HG03521 (cell line): Measurements from ENCODE around the gene TEX22.

ENCODE experiments used
- ATAC-seq: cut with Tn5 transposase; IDR thresholded peaks from one replicate; pipeline ENCODE4 v1.9.1; 2021; ENCODE audit warnings: mild to moderate bottlenecking, moderate library complexity; ENCODE audit not compliant: unreplicated experiment

The TEX22 gene

DNA sequence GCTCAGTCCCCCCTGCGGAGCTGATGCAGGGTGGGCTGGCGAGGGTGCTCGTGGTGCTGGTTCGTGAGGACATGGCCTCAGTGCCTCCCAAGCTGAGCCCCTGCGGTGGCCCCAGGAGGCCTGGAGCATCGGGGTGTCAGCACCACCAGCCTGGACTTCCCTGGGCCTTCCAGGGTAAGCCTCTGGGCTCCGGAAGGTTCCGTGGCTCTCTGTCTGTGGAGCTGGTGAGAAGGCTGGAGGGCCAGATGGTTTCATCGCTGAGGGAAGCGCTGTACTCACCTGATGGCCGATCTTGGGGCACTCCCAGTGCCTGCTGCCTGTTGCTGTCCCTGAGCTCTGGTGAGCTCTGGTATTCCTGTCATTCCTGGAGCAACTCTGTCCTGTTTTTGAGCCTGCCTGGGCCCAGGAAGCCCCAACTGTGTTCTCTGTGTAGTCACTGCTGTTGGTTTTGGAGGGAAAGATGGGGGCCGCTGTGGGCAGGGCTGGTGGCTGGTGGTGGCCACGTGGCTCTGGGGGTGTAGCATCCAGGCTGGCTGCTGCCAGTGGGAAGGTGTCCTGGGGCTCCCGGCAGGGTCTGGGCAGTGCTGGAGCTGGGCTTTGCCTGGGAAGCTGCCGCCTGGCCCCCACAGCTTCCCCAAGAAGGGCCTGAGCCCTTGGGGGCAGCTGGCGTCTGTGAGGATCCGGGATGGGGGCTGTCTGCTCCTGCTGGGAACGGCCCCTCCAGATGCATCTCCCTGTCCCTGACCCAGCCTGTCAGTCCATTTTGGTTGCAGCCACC lies 39.6 kb downstream of the TEX22 start:
- no peak for ATAC-seq

DNA sequence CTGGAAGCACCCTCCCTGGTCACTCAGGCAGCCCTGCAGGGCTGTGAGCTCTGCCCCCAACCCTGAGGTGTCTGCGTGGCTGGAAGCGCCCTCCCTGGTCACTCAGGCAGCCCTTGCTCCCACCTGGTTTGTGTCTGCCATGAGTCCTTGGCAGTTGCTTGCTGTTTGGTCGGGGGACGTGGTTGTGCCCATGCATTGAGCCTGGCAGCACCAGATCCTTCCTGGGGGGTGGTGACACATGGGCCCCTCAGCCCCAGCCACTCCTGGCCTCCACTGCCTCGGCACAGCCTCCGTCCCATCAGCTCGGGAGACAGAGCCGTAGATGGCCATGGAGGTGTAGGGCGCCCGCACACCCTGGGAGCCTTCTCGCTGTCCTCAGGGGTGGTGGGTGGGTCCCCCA lies 40.8 kb downstream of the TEX22 start:
- ATAC-seq: no peak

GRCh38 chr14:105439710-105440553 lies 41.6 kb downstream of the TEX22 start:
- no peak for ATAC-seq

DNA sequence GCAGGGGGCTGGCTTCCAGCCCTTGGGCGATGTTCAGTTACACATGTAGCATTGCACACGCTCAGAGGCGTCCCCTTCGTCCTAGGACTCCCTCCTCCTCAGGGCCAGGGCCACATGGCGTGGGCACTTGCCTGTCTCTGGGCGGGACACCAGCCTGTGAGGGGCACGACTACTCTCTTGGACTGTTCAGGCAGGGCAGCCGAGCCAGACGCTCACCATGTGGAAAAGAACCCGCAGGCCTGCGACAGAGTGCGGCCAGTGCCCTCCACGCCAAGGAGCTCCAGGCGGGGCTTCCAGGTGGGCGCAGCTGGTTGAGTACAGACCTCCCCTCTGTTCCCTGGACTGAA lies 42.2 kb downstream of the TEX22 start:
- ATAC-seq: no peak

DNA sequence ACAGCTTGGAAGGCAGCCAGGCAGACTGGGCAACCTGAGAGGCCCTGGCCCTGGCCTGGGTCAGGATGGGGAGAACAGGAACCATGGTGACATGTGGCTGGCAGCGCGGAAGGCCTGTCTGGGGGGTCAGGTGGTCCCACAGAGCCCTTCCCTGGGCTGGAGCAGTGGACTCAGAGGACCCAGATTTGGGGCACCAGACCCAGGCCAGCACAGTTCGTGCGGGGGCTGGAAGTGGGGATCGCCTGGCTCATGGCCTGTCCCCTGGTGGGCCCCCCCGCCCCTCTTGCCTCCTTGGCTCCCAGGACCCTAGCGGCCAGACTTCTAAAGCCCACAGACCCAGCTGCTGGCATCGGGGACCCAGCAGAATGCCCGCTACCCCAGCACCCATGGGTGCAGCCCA lies 42.7 kb downstream of the TEX22 start:
- no peak for ATAC-seq

DNA sequence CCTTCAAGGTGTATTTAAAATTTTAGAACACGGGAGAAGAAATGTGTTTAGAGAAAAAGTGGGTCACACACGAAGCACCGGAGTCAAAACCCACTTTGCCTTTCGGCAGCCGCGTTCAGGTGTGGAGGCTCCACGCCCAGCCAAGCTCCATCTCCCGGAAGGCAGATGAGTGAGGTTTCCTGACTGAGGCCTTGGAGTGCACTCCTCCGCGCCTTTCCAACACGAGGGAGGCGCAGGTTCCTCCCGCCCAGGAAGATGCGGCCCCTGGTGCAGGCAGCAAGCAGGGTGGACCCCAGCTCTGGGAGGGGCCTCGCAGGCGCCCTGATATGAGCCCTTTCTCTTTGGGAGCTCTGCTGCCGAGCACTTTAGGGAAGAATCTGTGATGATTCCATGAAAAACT lies 43.8 kb downstream of the TEX22 start:
- ATAC-seq: no peak

DNA sequence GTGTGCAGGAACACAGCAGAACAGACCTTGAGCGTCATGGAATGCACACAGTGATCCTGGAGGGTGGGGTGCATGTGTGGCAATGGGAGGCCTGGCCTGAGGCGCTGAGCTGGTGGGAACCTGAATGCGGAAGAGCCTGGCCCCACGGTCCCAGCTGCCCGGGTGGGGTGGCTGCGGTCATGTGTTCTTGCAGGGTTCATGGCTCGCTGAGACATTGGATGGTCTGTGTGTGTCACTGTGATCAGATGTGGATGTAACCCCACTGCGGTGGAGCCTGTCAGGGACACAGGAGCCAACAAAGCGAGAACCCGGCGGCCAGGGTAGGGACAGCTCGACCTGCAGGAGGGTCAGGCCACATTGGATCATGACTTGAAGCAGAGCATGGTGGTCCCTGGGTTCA lies 44.5 kb downstream of the TEX22 start:
- ATAC-seq: no peak

- no peak for ATAC-seq
These were observed 46.5 kb downstream of the TEX22 start for GRCh38 chr14:105444859-105445258.

- no peak for ATAC-seq
These were observed 47.0 kb downstream of the TEX22 start for GRCh38 chr14:105445290-105445689.

- ATAC-seq: no peak
These were observed 47.8 kb downstream of the TEX22 start for GRCh38 chr14:105445901-105446845.

DNA sequence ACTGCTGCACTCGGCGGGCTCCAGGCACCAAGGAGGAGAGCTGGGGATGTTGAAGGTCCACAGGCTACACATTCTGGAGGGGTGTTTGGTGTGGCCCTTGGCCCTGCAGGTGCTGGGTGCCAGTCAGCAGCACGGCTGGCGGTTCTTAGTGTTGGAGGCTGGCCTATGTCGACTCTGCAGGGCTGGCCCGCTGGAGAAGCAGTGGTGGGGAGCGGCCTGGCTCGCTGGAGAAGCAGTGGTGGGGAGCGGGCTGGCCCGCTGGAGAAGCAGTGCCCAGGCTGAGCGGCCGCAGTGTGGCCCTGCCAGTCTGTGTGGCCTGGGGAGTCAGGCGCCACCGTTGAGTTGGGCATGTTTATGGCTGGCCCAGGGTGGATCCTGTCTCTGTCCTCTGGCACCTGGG lies 48.6 kb downstream of the TEX22 start:
- no peak for ATAC-seq

GRCh38 chr14:105447651-105448640 lies 49.6 kb downstream of the TEX22 start:
- no peak for ATAC-seq

- no peak for ATAC-seq
These were observed 50.4 kb downstream of the TEX22 start for GRCh38 chr14:105448706-105449111.

- no peak for ATAC-seq
These were observed 51.2 kb downstream of the TEX22 start for GRCh38 chr14:105449276-105450122.

DNA sequence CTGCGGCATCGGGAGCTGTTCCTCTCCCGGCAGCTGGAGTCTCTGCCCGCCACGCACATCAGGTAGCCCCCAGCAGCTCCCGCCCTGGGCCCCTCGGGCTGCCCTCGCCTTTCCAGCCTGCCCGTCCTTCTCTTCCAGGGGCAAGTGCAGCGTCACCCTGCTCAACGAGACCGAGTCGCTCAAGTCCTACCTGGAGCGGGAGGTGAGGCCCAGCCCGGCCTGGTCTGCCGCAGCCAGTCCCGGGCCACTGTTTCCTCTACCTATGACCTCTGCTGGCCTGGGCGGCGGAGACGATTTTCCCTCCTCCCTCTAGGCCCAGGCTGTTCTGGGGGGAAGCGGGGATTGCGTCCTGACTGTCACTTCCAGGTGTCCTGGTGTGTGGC lies 51.8 kb downstream of the TEX22 start:
- ATAC-seq: no peak

DNA sequence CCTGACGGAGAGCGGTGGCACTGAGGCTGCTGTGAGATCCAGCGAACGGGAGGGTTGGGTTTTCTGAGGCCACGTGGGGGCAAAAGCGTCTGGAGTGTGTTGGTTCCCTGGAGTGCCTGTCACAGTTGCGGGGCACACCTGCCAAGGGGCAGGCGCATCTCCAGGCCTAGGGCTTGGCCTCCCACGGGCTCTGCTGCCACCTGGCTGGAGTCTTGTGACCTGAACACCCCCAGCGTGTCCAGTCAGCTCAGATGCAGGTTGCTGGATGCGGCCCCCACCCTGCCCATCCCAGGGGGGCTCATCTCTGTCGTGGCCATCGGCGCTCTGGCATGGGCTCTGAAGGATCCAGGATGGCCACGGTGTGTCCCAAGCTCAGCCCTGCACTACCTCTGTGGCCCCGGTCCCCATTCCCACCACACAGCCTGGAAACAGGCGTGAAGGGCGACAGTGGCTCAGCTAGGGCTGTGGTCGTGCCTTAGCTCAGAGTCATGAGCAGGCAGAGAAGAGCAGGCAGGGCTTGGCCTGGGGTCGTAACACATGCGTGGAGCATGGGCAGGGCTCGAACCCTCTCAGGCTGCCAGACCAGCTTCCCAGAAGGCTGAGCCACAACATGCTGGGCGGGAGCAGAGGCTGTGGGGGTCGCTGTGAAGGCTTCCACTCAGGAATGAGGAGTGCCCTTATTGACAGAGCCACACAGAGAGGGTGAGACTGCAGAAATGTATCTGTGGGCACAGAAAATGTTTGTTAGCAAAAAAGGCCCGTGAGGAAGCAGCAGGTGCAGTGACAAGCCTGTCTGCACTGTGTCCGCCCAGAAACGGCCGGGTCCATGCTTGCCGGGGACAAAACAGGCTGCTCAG lies 52.8 kb downstream of the TEX22 start:
- no peak for ATAC-seq

DNA sequence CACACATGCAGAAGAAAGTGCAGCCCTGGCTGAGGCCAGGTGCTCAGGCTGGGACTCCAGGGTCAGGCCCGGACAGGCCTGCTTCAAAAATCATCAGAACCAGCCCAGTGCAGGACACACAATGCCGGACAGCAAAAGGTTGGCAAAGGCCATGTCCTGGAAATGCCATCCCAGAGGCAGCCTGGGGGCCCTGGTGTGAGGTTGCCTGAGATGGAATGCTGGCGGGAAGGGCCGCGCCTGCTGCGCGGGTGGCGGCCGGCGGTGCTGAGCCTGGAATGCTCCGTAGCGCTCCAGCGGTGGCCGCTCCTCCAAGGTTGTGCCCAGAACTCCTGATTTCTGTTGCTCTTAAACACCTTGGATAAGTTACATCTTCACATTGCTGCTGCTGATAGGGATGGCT lies 54.6 kb downstream of the TEX22 start:
- ATAC-seq: no peak

DNA sequence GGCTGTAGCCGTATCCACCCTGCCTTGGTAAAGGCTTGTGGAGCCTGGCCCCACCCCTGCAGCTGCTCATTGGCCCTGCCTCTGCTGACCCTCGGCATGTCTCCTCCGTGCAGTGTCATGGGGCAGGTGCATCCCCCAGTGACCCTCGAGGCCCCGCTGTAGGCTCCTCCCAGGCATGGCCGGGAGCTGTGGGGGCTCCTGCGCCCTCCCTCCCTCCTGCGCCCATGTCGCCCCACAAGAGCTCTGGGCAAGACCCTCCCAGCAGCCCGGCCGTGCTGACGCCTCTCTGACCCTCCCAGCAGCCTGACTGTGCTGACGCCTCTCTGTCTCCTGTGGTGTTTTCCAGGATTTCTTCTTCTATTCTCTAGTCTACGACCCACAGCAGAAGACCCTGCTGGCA lies 55.5 kb downstream of the TEX22 start:
- no peak for ATAC-seq
